ENCODE measurements around the gene ARMC9. TPM values are rescaled to one million over a fixed set of nuclear protein-coding genes. Genes with fewer than 3 reads are reported as not detected.

The ARMC9 gene
- total and polyA plus RNA-seq, 5 donors from 2014 or later: 0.11 to 0.92 (median 0.15) TPM; not detected in 2

DNA sequence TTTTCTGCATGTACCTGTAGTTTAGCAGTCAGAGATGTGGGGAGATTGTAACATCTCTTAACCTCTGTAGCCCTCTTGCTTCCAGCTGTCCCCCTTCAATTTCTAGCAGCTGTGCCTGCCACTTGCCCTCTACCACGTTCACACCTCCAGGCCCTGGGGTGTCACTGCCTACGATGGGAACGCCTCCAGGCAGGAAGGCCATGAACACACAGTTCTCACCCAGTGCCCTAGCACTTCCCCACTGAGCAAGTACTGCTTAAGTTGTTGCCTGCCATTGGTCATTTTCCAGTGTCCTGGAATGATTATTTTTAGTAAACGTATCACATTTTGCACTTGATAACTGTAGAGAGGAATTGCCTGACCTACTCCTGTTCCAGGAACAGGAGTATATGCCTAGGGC lies 120.0 kb downstream of the ARMC9 start:
- Mint-ChIP-seq H3K27me3 (peaks cover 15% of the 10 kb centered on the region), H3K36me3 (no peaks in the 10 kb centered on the region), H3K9me3 (peaks cover 0 to 23% (median 7%) of the 10 kb centered on the region in 7 donors), H3K4me1 (peaks cover 0 to 8% (median 0%) of the 10 kb centered on the region in 4 donors), H3K4me3 (no peak overlapping the region), H3K27ac (no peak overlapping the region)
- H3K36me3 ChIP-seq (ENCODE audit: control insufficient read depth, insufficient read depth, low read length): no peaks in the 10 kb centered on the region
- H3K27me3 ChIP-seq (ENCODE audit: control insufficient read depth, insufficient read depth, low read length): no peaks in the 10 kb centered on the region
- H3K27ac ChIP-seq (ENCODE audit: insufficient read depth, low read length, poor library complexity, severe bottlenecking): no peak overlapping the region
- H3K4me3 ChIP-seq (ENCODE audit: low read depth, low read length): no peak overlapping the region
- H3K9me3 ChIP-seq (ENCODE audit: control insufficient read depth in 2 of 2, low read length in 2 of 2): peaks cover 0 to 6% of the 10 kb centered on the region in 2 experiments
- no peak for ATAC-seq (ENCODE audit: low read depth in 2 of 2)
- no peaks in the 10 kb centered on the region for H3K4me1 ChIP-seq (ENCODE audit: control insufficient read depth, insufficient read depth, low read length, poor library complexity, severe bottlenecking)
- no peak for DNase-seq

DNA sequence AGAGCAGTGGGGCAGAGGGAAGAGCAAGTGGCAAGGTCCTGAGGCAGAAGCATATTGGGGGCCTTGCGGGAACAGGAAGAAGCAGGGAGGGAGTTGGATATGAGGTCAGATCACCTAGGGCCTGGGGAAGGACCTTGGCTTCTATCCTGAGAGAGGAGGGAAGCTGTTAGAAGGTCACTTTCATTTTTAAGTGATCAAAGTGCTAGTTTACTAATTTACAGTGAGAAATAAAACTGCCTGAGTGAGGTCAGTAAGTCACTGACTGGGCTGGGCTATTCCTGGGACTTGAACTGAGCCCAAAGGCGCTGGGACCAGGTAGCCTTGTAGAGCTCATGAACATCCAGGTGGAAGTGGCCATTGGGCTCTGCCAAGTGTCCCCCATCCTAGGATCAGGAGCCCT lies 120.5 kb downstream of the ARMC9 start:
- Mint-ChIP-seq H3K9me3 (peaks cover 0 to 23% (median 7%) of the 10 kb centered on the region in 7 donors), H3K4me1 (peaks cover 0 to 8% (median 0%) of the 10 kb centered on the region in 4 donors), H3K36me3 (no peaks in the 10 kb centered on the region), H3K27me3 (peaks cover 15% of the 10 kb centered on the region), H3K4me3 (no peak overlapping the region), H3K27ac (no peak overlapping the region)
- DNase-seq (no peak), ATAC-seq (ENCODE audit: low read depth in 2 of 2) (no peak)
- H3K27ac ChIP-seq (ENCODE audit: insufficient read depth, low read length, poor library complexity, severe bottlenecking): no peak overlapping the region
- H3K27me3 ChIP-seq (ENCODE audit: control insufficient read depth, insufficient read depth, low read length): no peaks in the 10 kb centered on the region
- H3K9me3 ChIP-seq (ENCODE audit: control insufficient read depth in 2 of 2, low read length in 2 of 2): peaks cover 0 to 6% of the 10 kb centered on the region in 2 experiments
- no peaks in the 10 kb centered on the region for H3K36me3 ChIP-seq (ENCODE audit: control insufficient read depth, insufficient read depth, low read length)
- no peaks in the 10 kb centered on the region for H3K4me1 ChIP-seq (ENCODE audit: control insufficient read depth, insufficient read depth, low read length, poor library complexity, severe bottlenecking)
- H3K4me3 ChIP-seq (ENCODE audit: low read depth, low read length): no peak overlapping the region

DNA sequence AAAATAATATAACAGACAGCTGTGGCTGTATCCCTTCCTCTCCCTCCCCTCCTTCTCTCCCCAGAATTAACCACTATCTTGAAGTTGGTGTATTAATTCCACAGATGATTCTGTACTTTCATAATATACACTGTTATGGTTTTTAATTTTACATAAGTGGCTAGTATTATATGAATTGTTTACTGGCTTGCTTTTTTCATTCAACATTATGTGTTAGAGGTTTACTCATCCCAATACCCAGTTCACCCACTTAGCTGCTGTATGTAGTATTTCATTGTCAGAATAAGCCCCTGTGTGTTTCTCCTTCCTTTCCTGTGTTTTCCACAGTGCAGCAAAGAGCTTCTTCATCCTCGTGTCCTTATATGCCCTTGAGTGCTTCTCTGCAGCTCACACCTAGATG lies 121.4 kb downstream of the ARMC9 start:
- Mint-ChIP-seq H3K4me1 (peaks cover 0 to 8% (median 0%) of the 10 kb centered on the region in 4 donors), H3K27me3 (peaks cover 15% of the 10 kb centered on the region), H3K9me3 (peaks cover 0 to 23% (median 7%) of the 10 kb centered on the region in 7 donors), H3K27ac (no peak overlapping the region), H3K36me3 (no peaks in the 10 kb centered on the region), H3K4me3 (no peak overlapping the region)
- DNase-seq (no peak), ATAC-seq (ENCODE audit: low read depth in 2 of 2) (no peak)
- Histone ChIP-seq H3K36me3 (ENCODE audit: control insufficient read depth, insufficient read depth, low read length) (no peaks in the 10 kb centered on the region), H3K27me3 (ENCODE audit: control insufficient read depth, insufficient read depth, low read length) (no peaks in the 10 kb centered on the region), H3K4me3 (ENCODE audit: low read depth, low read length) (no peak overlapping the region), H3K9me3 (ENCODE audit: control insufficient read depth in 2 of 2, low read length in 2 of 2) (peaks cover 0 to 6% of the 10 kb centered on the region in 2 experiments), H3K27ac (ENCODE audit: insufficient read depth, low read length, poor library complexity, severe bottlenecking) (no peak overlapping the region), H3K4me1 (ENCODE audit: control insufficient read depth, insufficient read depth, low read length, poor library complexity, severe bottlenecking) (no peaks in the 10 kb centered on the region)

DNA sequence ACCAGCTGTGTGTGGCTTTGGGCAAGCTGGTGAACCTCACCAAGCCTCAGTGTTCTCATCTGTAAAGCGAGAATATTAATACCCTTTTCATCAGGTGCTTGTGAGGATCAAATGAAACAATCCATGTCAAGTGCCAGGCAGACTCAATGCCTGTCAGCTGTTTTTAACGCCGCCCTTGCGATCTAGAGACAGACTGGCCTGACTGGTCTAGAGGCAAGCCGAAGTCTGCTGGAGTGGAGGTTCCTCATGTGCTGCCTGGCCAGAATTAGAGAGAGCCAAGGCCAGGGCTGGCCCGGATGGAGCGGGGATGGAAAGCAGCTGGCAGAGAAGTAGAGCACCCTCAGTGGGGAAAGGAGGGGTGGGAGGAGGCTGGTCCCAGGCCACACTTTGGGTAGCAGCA lies 122.6 kb downstream of the ARMC9 start:
- Histone ChIP-seq H3K27me3 (ENCODE audit: control insufficient read depth, insufficient read depth, low read length) (no peaks in the 10 kb centered on the region), H3K4me1 (ENCODE audit: control insufficient read depth, insufficient read depth, low read length, poor library complexity, severe bottlenecking) (no peaks in the 10 kb centered on the region), H3K27ac (ENCODE audit: insufficient read depth, low read length, poor library complexity, severe bottlenecking) (no peak overlapping the region), H3K4me3 (ENCODE audit: low read depth, low read length) (no peak overlapping the region), H3K9me3 (ENCODE audit: control insufficient read depth in 2 of 2, low read length in 2 of 2) (peaks cover 0 to 6% of the 10 kb centered on the region in 2 experiments), H3K36me3 (ENCODE audit: control insufficient read depth, insufficient read depth, low read length) (no peaks in the 10 kb centered on the region)
- DNase-seq (no peak), ATAC-seq (ENCODE audit: low read depth in 2 of 2) (no peak)
- Mint-ChIP-seq H3K27ac (no peak overlapping the region), H3K36me3 (no peaks in the 10 kb centered on the region), H3K9me3 (peaks cover 0 to 19% (median 7%) of the 10 kb centered on the region in 7 donors), H3K4me1 (peaks cover 0 to 8% (median 0%) of the 10 kb centered on the region in 4 donors), H3K27me3 (peaks cover 10% of the 10 kb centered on the region), H3K4me3 (no peak overlapping the region)

DNA sequence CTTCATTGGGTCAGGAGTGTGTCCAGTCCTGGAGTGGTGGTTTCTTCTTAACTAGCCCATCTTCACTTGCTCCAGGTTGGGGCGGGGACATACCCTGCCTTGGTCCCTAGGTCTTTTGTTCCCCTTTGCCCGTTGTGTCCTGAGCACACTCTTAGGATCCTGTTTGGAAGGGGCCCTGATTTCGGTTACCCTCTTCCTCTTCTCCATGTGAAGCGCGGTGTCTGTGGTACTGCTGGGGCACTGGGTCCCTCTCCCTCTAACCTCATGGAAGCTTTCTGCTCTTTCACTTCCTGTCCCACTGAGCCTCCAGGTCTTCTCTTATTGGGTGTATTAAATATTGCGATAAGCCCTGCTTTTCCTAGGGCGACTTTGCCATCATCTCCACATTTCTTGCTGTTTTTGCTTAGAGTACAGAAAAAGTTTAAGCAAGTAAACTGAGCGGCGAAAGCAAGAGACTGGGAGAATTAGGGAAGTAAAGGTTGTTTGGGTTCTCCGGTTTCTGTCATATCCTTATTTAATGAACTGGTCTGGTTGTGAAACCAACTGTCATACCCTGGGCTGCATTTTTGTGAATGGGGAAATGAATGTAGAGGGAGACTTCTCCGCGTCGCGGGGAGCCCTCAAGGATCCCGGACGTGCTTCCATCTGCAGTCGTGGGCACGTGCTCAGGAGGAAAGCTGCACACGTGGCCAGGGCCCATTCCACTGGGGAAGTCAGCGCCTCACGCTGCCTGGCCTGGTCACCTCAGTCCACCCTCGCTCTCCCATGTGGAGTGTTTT lies 123.3 kb downstream of the ARMC9 start:
- no peak overlapping the region for H3K4me3 Mint-ChIP-seq
- Histone ChIP-seq H3K4me3 (ENCODE audit: low read depth, low read length) (no peak overlapping the region), H3K36me3 (ENCODE audit: control insufficient read depth, insufficient read depth, low read length) (no peaks in the 10 kb centered on the region), H3K27ac (ENCODE audit: insufficient read depth, low read length, poor library complexity, severe bottlenecking) (no peak overlapping the region), H3K27me3 (ENCODE audit: control insufficient read depth, insufficient read depth, low read length) (no peaks in the 10 kb centered on the region), H3K9me3 (ENCODE audit: control insufficient read depth in 2 of 2, low read length in 2 of 2) (peaks cover 0 to 6% of the 10 kb centered on the region in 2 experiments), H3K4me1 (ENCODE audit: control insufficient read depth, insufficient read depth, low read length, poor library complexity, severe bottlenecking) (no peaks in the 10 kb centered on the region)
- H3K9me3 Mint-ChIP-seq: peaks cover 0 to 15% (median 7%) of the 10 kb centered on the region in 7 donors
- peak in 1 of 2 donors; percentile 37 for ATAC-seq (ENCODE audit: low read depth in 2 of 2)
- H3K27ac Mint-ChIP-seq: no peak overlapping the region
- no peak for DNase-seq
- H3K36me3 Mint-ChIP-seq: no peaks in the 10 kb centered on the region
- peaks cover 9% of the 10 kb centered on the region for H3K27me3 Mint-ChIP-seq
- peaks cover 0 to 8% (median 0%) of the 10 kb centered on the region in 4 donors for H3K4me1 Mint-ChIP-seq

DNA sequence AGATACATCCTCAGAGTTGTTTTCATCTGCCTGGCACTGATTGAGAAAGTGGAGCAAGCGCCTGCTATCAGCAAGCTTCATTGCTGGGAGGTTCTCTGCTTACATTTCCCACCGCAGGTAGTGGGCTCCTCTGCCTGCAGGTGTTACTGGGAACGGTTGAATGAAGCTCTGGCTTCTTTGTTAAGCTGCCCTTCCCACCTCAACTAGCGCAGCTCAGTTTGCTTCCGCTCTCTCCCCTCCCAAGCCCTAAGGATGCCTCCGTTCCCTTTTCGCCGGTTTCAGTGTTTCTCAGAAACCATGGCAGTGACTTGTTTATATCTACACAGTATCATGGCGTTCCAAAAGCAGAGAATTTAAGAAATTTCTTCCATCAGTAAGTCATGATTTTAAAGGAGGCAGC lies 124.9 kb downstream of the ARMC9 start:
- no peak for DNase-seq
- peaks cover 0 to 8% (median 0%) of the 10 kb centered on the region in 4 donors for H3K4me1 Mint-ChIP-seq
- no peak overlapping the region for H3K4me3 ChIP-seq (ENCODE audit: low read depth, low read length)
- H3K9me3 Mint-ChIP-seq: peaks cover 0 to 5% (median 0%) of the 10 kb centered on the region in 7 donors
- no peaks in the 10 kb centered on the region for H3K4me1 ChIP-seq (ENCODE audit: control insufficient read depth, insufficient read depth, low read length, poor library complexity, severe bottlenecking)
- peaks cover 5% of the 10 kb centered on the region for H3K27me3 Mint-ChIP-seq
- no peaks in the 10 kb centered on the region for H3K27me3 ChIP-seq (ENCODE audit: control insufficient read depth, insufficient read depth, low read length)
- H3K36me3 Mint-ChIP-seq: no peaks in the 10 kb centered on the region
- no peaks in the 10 kb centered on the region for H3K9me3 ChIP-seq (ENCODE audit: control insufficient read depth in 2 of 2, low read length in 2 of 2)
- no peak overlapping the region for H3K27ac ChIP-seq (ENCODE audit: insufficient read depth, low read length, poor library complexity, severe bottlenecking)
- no peaks in the 10 kb centered on the region for H3K36me3 ChIP-seq (ENCODE audit: control insufficient read depth, insufficient read depth, low read length)
- H3K4me3 Mint-ChIP-seq: no peak overlapping the region
- no peak for ATAC-seq (ENCODE audit: low read depth in 2 of 2)
- no peak overlapping the region for H3K27ac Mint-ChIP-seq

DNA sequence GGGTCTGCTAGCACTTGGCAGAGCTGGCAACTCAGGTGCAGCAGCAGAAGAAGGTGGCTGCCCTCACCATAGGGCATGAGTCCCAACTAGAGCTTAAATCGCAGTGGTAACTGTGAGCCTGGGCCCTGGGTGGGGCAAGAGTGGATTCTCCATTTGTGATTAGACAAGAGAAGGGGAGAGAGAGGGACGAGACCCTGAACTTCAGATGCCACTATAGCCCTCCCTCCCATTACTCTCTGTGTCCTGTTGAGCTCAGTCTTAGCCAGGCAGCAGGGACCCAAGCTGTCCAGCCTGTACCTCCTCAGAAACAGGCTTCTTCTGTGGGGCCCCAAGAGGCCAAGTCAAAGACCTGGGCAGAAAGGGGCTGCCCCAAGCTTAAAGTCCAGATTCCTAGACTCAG lies 127.4 kb downstream of the ARMC9 start:
- no peak overlapping the region for H3K27ac ChIP-seq (ENCODE audit: insufficient read depth, low read length, poor library complexity, severe bottlenecking)
- no peak overlapping the region for H3K27ac Mint-ChIP-seq
- ATAC-seq (ENCODE audit: low read depth in 2 of 2): no peak
- H3K36me3 ChIP-seq (ENCODE audit: control insufficient read depth, insufficient read depth, low read length): no peaks in the 10 kb centered on the region
- H3K36me3 Mint-ChIP-seq: no peaks in the 10 kb centered on the region
- no peaks in the 10 kb centered on the region for H3K9me3 ChIP-seq (ENCODE audit: control insufficient read depth in 2 of 2, low read length in 2 of 2)
- H3K4me3 ChIP-seq (ENCODE audit: low read depth, low read length): no peak overlapping the region
- H3K4me3 Mint-ChIP-seq: no peak overlapping the region
- peaks cover 0 to 2% (median 0%) of the 10 kb centered on the region in 7 donors for H3K9me3 Mint-ChIP-seq
- no peaks in the 10 kb centered on the region for H3K27me3 Mint-ChIP-seq
- peaks cover 0 to 8% (median 0%) of the 10 kb centered on the region in 4 donors for H3K4me1 Mint-ChIP-seq
- H3K4me1 ChIP-seq (ENCODE audit: control insufficient read depth, insufficient read depth, low read length, poor library complexity, severe bottlenecking): no peaks in the 10 kb centered on the region
- no peaks in the 10 kb centered on the region for H3K27me3 ChIP-seq (ENCODE audit: control insufficient read depth, insufficient read depth, low read length)
- no peak for DNase-seq

DNA sequence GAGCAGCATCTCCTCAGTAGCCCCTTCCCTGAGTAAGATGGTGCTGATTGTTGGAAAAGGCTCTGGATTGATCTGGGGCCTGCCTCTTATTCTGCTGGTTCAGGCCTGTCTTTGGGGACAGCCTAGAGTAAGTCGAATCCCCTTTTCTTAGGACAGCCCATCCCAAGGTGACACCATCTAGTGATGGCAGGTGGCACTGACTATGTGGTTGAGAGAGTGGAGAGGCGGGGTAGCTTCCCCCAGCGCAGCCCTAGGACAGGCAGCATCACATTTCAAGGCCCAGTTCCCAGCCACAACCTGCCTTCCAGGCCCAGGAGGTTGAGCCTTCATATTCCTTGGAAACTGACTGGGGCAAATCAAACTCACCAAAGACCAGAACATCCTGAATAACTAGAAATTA lies 128.0 kb downstream of the ARMC9 start:
- ATAC-seq (ENCODE audit: low read depth in 2 of 2) (no peak), DNase-seq (no peak)
- no peak overlapping the region for H3K4me3 Mint-ChIP-seq
- H3K36me3 Mint-ChIP-seq: no peaks in the 10 kb centered on the region
- no peaks in the 10 kb centered on the region for H3K9me3 Mint-ChIP-seq
- no peak overlapping the region for H3K27ac Mint-ChIP-seq
- H3K27me3 Mint-ChIP-seq: no peaks in the 10 kb centered on the region
- Histone ChIP-seq H3K4me3 (ENCODE audit: low read depth, low read length) (no peak overlapping the region), H3K36me3 (ENCODE audit: control insufficient read depth, insufficient read depth, low read length) (no peaks in the 10 kb centered on the region), H3K27me3 (ENCODE audit: control insufficient read depth, insufficient read depth, low read length) (no peaks in the 10 kb centered on the region), H3K4me1 (ENCODE audit: control insufficient read depth, insufficient read depth, low read length, poor library complexity, severe bottlenecking) (no peaks in the 10 kb centered on the region), H3K9me3 (ENCODE audit: control insufficient read depth in 2 of 2, low read length in 2 of 2) (no peaks in the 10 kb centered on the region), H3K27ac (ENCODE audit: insufficient read depth, low read length, poor library complexity, severe bottlenecking) (no peak overlapping the region)
- peaks cover 0 to 8% (median 0%) of the 10 kb centered on the region in 4 donors for H3K4me1 Mint-ChIP-seq

All from CD4-positive, CD25-positive, alpha-beta regulatory T cell (primary cell).